Muscle of arm (tissue), 14 donors: Measurements from ENCODE around the gene KIF20A. TPM values are rescaled to one million over a fixed set of nuclear protein-coding genes. Genes with fewer than 3 reads are reported as not detected.
"Not testable (repeated sequence)": the region's sequence is repeated elsewhere in the genome, so short reads cannot be mapped to it uniquely, and the experiment has no call there.

Experiments used
- DNase-seq: peaks from one replicate; pipeline ENCODE4 v3.0.0-alpha.2; 2013
- long read RNA-seq, 11 donors: transcript quantifications; one replicate each; lab custom pipeline, GENCODE V29; 2026
- polyA plus RNA-seq, 12 donors: library from polyadenylated mRNA; unstranded; fragments of 120-200 nt; gene quantifications; one replicate each; pipeline ENCODE4 v1.2.1, GENCODE V29; 2013; ENCODE audit not compliant: insufficient read length in 12 of 12

The KIF20A gene
- polyA plus RNA-seq: 10 to 100 TPM in 11 of 12 donors, not detected in 1; 14.0 to 39.4 (median 23.2) TPM
- long read RNA-seq, donor 1, partial matches to known transcripts: 0 of 1 reads
- long read RNA-seq, donor 1, other reads (novel, unspliced or antisense): 0 of 1 reads
- long read RNA-seq, donor 2, transcript KIF20A-201 (19 exons, 3,201 nt): major isoform, 6 of 7 reads
- long read RNA-seq, donor 2, partial matches to known transcripts: 0 of 7 reads
- long read RNA-seq, donor 2, other reads (novel, unspliced or antisense): 0 of 7 reads
- long read RNA-seq, donor 3, partial matches to known transcripts: 0 of 2 reads
- long read RNA-seq, donor 3, other reads (novel, unspliced or antisense): 0 of 2 reads
- long read RNA-seq, donor 4: 0 reads
- long read RNA-seq, donor 5, partial matches to known transcripts: 0 of 3 reads
- long read RNA-seq, donor 5, other reads (novel, unspliced or antisense): 0 of 3 reads
- long read RNA-seq, donor 6, partial matches to known transcripts: 7 of 9 reads
- long read RNA-seq, donor 6, other reads (novel, unspliced or antisense): 0 of 9 reads
- long read RNA-seq, donor 7, partial matches to known transcripts: 41 of 44 reads
- long read RNA-seq, donor 7, other reads (novel, unspliced or antisense): 0 of 44 reads
- long read RNA-seq, donor 8, partial matches to known transcripts: 0 of 2 reads
- long read RNA-seq, donor 8, other reads (novel, unspliced or antisense): 0 of 2 reads
- long read RNA-seq, donor 9, partial matches to known transcripts: 39 of 40 reads
- long read RNA-seq, donor 9, other reads (novel, unspliced or antisense): 0 of 40 reads
- long read RNA-seq, donor 10, partial matches to known transcripts: 11 of 26 reads
- long read RNA-seq, donor 10, other reads (novel, unspliced or antisense): 11 of 26 reads
- long read RNA-seq, donor 11, partial matches to known transcripts: 65 of 69 reads
- long read RNA-seq, donor 11, other reads (novel, unspliced or antisense): 0 of 69 reads

DNA sequence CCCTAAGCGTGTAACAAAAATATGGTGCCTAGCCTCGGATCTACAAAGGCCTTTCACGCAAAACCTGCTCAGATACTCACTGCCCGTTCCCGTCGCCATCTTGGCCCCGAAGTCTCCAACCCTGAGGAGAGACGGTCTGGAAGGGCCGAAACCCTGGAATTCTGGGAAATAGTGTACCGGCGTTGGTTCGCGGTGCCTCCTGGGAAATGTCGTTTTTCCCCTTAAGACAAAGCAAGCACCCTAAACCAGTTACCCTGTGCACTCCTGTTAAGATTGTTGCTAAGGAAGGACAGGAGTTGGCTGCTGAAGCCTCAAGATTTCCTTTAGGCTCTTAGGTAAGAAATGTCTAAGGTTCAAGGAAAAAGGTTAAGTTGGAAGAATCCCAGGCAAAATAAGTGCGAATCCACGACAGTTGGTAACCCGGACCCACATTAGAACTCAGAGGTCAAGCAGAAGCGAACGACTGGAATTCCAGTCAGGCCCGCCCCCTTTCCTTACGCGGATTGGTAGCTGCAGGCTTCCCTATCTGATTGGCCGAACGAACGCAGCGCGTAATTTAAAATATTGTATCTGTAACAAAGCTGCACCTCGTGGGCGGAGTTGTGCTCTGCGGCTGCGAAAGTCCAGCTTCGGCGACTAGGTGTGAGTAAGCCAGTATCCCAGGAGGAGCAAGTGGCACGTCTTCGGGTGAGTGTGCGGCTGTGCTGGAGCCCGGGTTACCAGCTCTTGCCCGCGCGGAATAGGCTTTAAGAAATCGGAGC, at the start of gene KIF20A, which contains the start of gene BRD8:
Gene KIF20A (plus strand): TSS at position 597 of the 761 bp plus-strand sequence. CDS start 569 bp downstream, outside the sequence.
Gene BRD8 (minus strand): TSS at position 115 of the 761 bp plus-strand sequence. CDS start 16 bp downstream, at position 99.
- peak; percentile 97 for DNase-seq

DNA sequence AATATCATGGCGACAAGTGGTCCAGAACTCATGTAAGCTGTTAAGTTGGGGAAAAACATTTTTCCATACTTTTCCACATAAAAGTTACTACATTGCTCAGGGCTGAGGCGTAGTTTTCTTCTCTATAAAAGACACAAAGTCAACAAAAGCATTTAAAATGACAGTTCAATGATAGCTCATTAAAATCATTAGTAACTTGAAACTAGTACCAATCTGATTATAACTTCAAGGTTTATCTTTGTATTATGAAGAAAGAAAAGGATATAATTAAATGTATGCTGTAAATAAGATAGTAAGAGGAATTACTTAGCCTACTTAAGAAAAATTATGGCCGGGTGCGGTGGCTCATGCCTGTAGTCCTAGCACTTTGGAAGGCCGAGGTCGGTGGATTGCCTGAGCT, 49.6 kb upstream of the KIF20A start:
- DNase-seq: no peak

DNA sequence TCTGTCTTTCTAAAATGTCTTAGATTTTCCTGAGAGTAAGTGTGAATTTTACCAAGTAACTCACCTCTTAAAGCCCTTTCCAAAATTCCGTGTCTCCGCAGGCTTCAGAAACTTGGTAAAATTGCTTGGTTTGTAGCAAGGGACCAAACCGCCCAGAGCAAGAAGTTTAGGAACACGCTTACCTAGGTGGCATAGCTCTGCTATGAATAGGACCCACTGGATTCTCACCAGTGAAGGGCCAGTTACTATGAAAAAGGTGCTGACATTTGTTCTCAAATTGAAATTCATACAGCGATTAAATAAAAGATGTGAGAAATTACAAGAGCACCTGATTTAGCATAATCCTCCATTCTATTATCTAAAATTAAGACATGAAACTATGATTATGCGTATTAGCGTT, 46.4 kb upstream of the KIF20A start:
- no peak for DNase-seq

DNA sequence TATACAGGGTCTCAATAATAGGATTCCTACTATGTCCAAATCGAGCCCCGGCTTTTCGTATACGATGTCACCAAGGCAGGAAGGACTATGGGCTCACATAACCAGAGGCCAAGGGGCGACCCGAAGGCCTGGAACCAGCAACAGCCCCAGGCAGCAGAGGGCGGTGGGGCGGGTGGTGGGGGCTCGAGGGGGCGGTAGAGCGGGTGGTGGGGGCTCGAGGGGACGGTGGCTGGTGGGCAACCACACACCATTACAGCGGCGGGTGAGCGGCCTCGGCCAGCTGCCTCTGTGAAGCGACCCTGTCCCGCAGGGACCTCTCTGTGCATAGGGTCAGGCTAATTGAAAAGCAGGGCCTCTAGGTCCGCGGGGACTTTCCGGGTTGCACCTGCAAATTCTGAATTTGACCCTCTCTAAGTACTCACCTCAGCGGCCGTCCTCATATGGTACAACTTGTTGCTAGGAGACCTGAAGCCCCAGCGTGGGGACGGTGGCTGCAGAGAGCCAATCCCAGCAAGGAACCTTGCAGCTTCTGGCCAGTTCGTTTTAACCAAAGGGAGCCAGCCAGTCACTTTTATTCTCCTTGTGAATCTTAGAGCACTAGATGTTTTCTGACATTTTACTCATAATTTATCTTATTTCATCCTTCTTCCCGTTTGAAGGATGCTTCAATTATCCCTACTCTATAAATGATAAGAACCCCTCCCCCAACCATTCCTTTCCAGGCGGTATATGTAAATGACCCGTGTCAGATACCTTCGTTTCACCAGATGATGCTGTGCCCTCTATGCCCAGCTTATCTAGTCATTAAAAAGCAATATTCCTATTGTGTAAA, 39.7 kb upstream of the KIF20A start, which contains the start of gene NME5:
Gene NME5 (minus strand): TSS at position 480 of the 832 bp plus-strand sequence. CDS start 648 bp downstream, outside the sequence.
- peak; percentile 52 for DNase-seq

DNA sequence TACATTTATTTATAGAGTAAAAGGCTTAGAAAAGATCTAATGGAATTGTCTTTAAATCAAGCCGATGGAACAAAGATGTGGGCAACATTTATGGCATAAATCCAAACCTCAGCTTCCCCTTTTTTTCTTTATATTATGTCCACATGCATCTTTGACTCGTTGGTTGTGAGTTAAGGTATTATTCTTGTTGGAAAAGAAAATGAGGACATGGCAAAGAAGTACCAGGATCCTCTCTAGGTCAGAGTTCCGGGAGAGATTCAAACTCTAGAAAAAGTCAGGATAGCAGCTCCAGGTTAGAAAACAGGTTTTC, 39.2 kb upstream of the KIF20A start:
- DNase-seq: no peak

DNA sequence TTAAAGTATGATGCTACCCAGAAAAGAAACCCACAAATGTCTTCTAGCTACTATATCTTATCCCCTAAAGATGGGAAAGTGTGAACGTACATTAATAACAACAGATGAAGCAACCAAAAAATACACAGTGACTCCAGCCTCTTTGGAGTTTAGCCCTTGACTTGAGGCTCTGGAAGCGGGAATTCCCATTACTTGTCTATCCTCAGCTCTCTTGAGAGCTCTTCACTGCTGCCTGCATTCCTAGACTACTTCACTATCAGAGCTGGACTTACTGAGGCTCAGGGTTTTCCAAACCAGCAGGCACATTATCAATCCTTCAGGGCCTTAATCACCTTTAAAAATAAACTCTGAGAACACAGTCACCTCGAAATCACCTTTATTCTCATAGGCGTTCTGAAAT, 38.6 kb upstream of the KIF20A start:
- no peak for DNase-seq

DNA sequence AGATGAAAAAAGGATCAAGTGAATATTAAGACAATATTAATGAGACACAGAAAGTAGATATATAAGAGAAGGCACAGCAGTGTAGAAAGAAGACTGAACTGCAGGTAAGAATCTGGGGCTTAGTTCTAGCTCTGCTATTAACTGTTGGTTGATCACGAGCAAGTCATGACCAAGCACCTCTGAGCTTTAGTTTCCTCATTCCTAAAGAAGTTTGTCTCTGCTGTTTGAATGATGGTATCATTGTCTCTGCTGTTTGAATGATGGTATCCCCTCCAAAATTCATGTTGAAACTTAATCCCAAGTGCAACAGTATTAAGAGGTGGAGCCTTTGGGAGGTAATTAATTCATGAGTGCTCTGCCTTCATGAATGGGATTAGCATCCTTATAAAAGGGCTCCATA, 37.2 kb upstream of the KIF20A start:
- DNase-seq: no peak

DNA sequence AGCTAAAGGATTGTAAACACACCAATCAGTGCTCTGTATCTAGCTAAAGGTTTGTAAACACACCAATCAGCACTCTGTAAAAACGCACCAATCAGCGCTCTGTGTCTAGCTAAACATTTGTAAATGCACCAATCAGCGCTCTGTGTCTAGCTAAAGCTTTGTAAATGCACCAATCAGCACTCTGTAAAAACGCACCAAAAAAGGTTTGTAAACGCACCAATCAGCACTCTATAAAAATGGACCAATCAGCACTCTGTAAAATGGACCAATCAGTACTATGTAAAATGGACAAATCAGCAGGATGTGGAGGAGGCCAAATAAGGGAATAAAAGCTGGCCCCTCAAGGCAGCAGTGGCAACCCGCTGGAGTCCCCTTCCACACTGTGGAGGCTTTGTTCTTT, 35.3 kb upstream of the KIF20A start:
- DNase-seq: not testable (repeated sequence)

DNA sequence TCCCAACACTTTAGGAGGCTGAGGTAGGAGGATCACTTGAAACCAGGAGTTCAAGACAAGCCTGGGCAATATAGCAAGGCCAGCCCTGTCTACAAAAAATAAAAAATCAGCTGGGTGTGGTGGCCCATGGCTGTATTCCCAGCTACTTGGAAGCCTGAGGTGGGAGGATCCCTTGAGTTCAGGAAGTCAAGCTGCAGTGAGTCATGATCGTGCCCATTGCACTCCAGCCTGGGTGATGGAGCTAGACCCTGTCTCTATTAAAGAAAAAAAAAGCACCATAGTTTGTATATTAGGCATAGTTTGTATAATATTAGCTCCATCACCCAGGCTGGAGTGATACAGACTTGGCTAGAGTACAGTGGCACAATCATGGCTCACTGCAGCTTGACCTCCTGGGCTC, 30.1 kb upstream of the KIF20A start:
- DNase-seq: no peak

DNA sequence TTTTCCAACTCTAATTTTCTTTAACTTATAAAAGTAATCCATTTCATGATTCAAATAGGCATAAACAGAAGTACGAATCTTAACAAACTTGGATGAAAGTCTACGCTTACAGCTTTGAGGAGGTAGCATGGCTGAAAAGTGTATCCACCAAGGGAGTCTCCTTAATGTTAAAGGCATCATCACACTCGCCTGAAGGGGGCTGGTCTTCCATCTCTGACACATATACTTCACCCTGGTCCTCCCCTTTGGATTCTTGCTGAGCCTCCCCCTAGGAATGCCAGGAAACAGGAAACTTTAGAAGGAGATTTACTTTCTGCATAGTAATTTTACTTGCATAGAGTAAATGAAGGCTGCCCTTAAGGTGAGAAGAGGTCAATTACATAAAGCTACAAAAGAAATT, 29.4 kb upstream of the KIF20A start:
- no peak for DNase-seq

DNA sequence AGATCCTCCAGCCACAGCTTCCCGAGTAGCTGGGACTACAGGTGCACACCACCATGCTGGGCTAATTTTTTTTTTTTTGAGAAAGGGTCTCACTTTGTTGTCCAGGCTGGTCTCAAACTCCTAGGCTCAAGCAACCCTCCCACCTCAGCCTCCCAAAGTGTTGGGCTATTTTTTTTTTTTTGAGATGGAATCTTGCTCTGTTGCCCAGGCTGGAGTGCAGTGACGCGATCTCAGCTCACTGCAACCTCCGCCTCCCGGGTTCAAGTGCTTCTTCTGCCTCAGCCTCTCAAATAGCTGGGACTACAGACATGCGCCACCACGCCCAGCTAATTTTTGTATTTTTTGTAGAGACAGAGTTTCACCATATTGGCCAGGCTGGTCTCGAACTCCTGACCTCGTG, 22.9 kb upstream of the KIF20A start:
- not testable (repeated sequence) for DNase-seq

DNA sequence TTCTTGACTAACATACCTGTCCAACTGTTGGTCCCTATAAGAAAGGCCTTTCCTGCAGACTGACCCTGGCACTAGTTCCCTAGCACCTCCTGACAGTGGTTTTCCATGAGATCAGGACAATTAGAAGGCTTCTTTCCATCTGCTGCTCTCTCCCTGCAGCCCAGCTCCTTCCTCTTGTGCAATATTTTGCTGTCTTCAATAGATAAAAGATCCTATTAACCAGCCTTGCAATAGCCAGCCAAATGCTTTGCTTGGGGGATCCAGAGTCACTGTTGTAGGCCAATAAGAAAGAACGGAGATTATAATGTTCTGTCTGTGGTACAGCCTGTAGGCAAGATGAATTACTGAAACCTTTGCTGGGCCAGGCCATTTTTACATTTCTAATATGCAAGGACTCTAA, 21.3 kb upstream of the KIF20A start:
- DNase-seq: no peak

DNA sequence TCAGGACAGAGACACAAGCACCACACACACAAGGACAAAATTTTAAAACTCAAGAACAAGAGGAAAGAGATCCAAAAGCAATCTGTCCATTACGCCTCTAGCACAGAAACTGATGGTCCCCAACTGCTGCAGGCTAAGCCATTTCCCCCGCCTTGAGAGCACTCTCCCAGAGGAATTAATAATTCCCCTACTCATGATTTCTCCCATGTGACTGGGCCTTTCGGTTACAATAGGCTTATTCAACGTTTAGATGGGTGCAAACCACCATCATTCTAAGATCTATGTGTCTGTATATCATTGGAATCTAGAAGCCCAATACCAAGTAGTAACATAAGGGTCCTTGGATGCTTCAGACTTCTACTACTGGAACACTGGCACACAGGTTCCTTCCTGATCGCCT, 19.2 kb upstream of the KIF20A start:
- no peak for DNase-seq

DNA sequence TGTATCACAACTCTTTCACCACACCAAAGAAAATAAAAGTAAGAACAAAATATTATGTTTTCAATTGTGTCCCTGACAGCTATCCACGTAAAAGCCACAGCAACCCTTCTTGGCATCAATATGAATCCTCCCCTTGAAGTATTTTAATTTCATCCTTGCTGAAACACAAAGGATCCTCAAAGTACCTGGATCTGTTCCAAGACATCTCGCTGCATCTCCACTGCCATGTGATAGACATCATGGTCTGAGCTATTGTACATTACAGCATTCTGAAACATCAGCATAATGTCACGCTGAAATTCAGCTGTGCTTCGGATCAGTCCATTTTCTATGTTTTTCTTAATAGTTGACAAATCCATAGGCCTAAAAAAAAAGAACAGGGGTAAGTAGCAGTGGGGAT, 18.2 kb upstream of the KIF20A start:
- no peak for DNase-seq

DNA sequence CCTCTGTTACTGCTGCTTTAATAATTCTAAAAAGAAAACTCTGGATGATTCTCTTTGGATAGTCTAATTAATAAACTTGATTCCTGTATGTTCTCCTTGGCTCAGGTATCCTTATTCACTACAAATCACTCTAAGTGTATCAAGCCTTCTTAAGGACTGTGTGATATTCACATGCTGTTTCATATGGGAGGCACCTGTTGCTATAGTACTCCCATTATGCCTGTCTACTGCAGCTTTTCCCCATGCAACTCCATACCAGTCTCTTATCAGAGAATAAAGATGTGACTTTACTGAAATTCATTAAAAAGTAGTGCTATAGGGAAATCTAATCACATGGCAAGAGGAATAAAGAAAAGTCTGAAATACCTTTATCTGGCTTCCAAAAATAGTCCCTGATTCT, 15.2 kb upstream of the KIF20A start:
- DNase-seq: no peak

DNA sequence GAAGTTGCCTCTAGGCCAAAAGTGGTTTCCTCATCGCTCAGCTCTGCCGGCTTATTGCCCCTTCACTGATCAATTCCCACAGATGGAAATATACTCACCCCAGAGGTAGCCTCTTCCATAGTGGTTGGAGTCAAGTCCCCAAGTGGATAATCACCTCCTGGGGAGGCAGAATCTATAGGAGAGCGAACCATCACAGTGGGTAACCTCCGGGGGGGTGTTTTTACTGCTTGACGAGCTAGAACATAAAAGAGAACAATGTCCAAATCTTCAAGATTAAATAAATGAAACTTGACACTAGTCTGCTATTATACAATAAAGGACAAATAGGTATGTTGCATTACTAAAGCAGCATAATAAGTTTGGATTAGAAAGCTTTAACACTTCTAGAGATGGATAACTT, 9.8 kb upstream of the KIF20A start:
- DNase-seq: no peak

DNA sequence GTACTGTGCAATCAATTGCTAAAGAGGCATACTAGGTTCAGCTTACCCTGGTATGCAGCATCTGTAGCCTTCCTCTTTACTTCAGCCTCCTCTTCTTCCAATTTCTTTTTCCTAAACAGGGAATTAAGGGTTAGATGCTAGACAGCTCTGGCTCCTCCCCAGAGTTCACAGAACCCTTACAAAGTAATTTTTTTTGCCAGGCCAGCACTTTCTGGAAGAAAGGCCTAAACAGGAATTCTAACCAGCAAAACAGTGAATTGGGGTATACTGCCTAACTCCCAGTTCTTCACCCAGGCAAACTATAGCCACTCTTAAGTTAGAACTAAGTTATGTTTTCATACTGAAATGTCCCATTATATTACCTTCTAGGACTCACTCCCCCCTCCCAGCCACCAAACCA, 8.6 kb upstream of the KIF20A start:
- DNase-seq: no peak

DNA sequence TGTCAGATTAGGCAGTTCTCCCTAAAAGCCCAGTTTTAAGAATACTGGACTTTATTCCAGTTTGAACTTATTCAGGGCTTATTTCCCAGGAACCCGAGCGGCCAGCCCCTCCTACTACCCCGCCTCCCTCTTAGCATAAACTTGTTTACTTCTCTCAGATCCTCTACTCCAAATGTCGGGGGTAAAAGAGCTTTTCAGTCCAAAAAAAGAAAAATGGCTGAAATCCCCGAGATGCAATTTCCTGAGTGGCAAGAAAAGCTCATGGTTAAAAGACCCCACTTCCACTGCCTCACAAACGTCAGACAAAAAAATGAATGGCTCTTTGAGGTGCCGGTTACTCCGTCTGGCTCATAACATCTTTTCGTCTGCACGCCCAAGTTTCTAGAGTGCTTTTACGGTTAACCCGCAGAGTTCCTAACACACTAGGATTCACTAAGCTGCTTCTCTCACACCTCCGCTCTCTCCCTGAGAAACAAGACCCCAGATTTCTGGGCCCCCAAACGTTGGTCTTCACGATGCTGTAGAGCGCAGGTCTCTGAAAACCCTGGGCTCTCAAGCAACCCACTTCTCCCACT, 884 bp upstream of the KIF20A start:
- DNase-seq: peak; percentile 35

DNA sequence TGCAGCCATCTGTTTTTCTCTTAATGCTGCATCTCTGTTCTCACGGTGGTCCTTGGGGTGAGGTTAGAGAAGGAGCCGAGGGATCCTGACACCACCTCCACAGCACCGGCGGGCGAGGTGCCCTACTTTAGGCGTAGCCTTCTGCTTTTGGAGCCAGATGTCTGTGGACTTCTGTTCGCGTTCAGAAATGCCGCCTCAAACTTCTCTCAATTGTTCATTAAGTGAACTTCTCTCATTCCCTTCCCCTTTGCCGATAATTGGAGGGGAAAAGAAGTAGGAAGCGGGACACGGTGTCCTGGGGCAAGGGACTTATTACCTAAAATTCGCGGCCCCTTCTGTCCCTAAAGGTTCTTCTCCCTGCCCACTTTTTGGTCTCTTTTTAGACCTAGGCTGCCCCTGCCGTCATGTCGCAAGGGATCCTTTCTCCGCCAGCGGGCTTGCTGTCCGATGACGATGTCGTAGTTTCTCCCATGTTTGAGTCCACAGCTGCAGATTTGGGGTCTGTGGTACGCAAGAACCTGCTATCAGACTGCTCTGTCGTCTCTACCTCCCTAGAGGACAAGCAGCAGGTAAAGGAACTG, 455 bp downstream of the KIF20A start:
- no peak for DNase-seq

DNA sequence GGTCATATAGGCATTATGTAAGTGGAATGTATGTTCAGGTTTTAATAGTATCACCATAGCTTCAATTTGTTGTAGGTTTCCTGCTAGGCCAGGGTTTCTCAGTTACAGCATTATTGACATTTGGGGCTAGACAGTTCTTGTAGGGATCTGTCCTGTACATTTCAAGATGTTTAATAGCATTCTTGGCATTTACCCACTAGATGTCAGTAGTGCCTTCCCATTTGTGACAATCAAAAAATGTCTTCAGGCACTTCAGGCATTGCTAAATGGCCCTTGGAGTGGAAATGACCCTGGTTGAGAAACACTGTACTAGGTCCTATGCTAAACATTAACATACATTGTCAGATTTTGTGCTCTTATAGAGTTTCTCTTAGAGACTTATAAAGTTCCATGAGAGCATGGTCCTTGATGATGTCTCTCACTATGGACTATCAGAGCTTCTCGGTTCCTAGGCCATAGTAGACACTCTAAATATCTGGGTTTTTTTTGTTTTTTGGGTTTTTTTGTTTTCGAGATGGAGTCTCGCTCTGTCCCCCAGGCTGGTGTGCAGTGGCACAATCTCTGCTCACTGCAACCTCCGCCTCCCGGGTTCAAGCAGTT, 1.4 kb downstream of the KIF20A start:
- peak; percentile 21 for DNase-seq
